HepG2 (cell line): ENCODE data around the gene C11orf24. TPM values are rescaled to one million over a fixed set of nuclear protein-coding genes. Genes with fewer than 3 reads are reported as not detected.
A peak's percentile ranks its signal among the peaks of the same experiment; 100 is the strongest.

Experiments
- CBX1 ChIP-seq: IDR thresholded peaks from one replicate; pipeline ENCODE4 v1.6.1; 2016; ENCODE audit warnings: antibody characterized with exemption, low read depth
- ESRRA ChIP-seq: sonication (generic); formaldehyde crosslinking; IDR thresholded peaks from 2 replicates; pipeline ENCODE4 v1.5.1; 2020; ENCODE audit warnings: mild to moderate bottlenecking, low read depth, missing genetic modification reagents
- GATA4 ChIP-seq: sonication (generic); IDR thresholded peaks from 2 replicates; pipeline ENCODE4 v1.6.1; 2016; ENCODE audit warnings: antibody characterized with exemption, low read depth, borderline replicate concordance
- MED13 ChIP-seq: sonication (generic); formaldehyde crosslinking; IDR thresholded peaks from 2 replicates; pipeline ENCODE4 v1.5.0; 2020; ENCODE audit warnings: missing genetic modification reagents
- NBN ChIP-seq: fragments of 450-650 bp; conservative IDR thresholded peaks from 2 replicates; pipeline ENCODE4 v1.6.1; 2017
- PAWR ChIP-seq: sonication (generic); formaldehyde crosslinking; IDR thresholded peaks from 2 replicates; pipeline ENCODE4 v1.4.0; 2020; ENCODE audit warnings: missing genetic modification reagents, mild to moderate bottlenecking, borderline replicate concordance
- SNRNP70 ChIP-seq: fragments of 200-400 bp; formaldehyde crosslinking; IDR thresholded peaks from 2 replicates; pipeline ENCODE4 v1.6.1; 2017; ENCODE audit warnings: mild to moderate bottlenecking, low read depth, low read length, moderate library complexity
- SP140L ChIP-seq: sonication (generic); formaldehyde crosslinking; IDR thresholded peaks from 2 replicates; pipeline ENCODE4 v1.4.0; 2020; ENCODE audit warnings: missing genetic modification reagents, borderline replicate concordance
- TBX2 ChIP-seq: sonication (generic); formaldehyde crosslinking; IDR thresholded peaks from 2 replicates; pipeline ENCODE4 v1.5.0; 2020; ENCODE audit warnings: missing genetic modification reagents, mild to moderate bottlenecking, borderline replicate concordance
- ZNF644 ChIP-seq: IDR thresholded peaks from 2 replicates; pipeline ENCODE4 v1.6.1; 2016; ENCODE audit warnings: low read depth
- ZNF776 ChIP-seq: sonication (generic); formaldehyde crosslinking; IDR thresholded peaks from 2 replicates; pipeline ENCODE4 v1.4.0; 2020; ENCODE audit warnings: mild to moderate bottlenecking, missing genetic modification reagents
- ZNF878 ChIP-seq: sonication (generic); formaldehyde crosslinking; IDR thresholded peaks from 2 replicates; pipeline ENCODE4 v1.8.1; 2023; ENCODE audit warnings: mild to moderate bottlenecking, missing genetic modification reagents, moderate library complexity
- polyA plus RNA-seq, 8 experiments: library from polyadenylated mRNA; depleted of rRNA in 3 of 8; stranded (reverse) in 7 of 8; unstranded in 1 of 8; fragments of >200 nt; fragmentation: Illumina TruSeq in 4 of 8; extraction: Trizol in 4 of 8; gene quantifications; 2 replicates each; pipeline versions ENCODE4 v1.2.1 to v1.2.3, GENCODE V29; 2011 to 2016; ENCODE audit warnings: low read depth in 4 of 8, missing spikeins in 1 of 8, mixed read lengths in 1 of 8; ENCODE audit not compliant: insufficient read depth in 1 of 8
- total RNA-seq, 5 experiments: library from RNA; depleted of rRNA; stranded (reverse); fragments of >200 nt; fragmentation: Illumina TruSeq; extraction: Trizol; gene quantifications; 2 replicates each; pipeline ENCODE4 v1.2.3, GENCODE V29; 2016; ENCODE audit warnings: low read depth in 1 of 5
- TF ChIP-seq, protein P1 (sequence below): sonication (generic); formaldehyde crosslinking; IDR thresholded peaks from 2 replicates; pipeline ENCODE4 v1.8.1; 2022; ENCODE audit warnings: low read depth, mild to moderate bottlenecking, missing genetic modification reagents
- TF ChIP-seq, protein P2 (sequence below): sonication (generic); formaldehyde crosslinking; IDR thresholded peaks from 2 replicates; pipeline ENCODE4 v1.5.0; 2020; ENCODE audit warnings: mild to moderate bottlenecking, missing genetic modification reagents
- TF ChIP-seq, protein P3 (sequence below): sonication (generic); formaldehyde crosslinking; IDR thresholded peaks from 2 replicates; pipeline ENCODE4 v1.5.1; 2020; ENCODE audit warnings: missing genetic modification reagents, mild to moderate bottlenecking, borderline replicate concordance
- TF ChIP-seq, protein P4 (sequence below): sonication (generic); formaldehyde crosslinking; IDR thresholded peaks from 2 replicates; pipeline ENCODE4 v1.4.0; 2020; ENCODE audit warnings: missing genetic modification reagents
- TF ChIP-seq, protein P5 (sequence below): sonication (generic); formaldehyde crosslinking; IDR thresholded peaks from 2 replicates; pipeline ENCODE4 v1.5.1; 2020; ENCODE audit warnings: mild to moderate bottlenecking, moderate library complexity, missing genetic modification reagents

C11orf24 gene
- total and polyA plus RNA-seq, 2 of the 13 experiments (the other 11 are each of a cell fraction or from before 2014, with no cell fraction given), result 52.9 to 55.5 TPM

DNA sequence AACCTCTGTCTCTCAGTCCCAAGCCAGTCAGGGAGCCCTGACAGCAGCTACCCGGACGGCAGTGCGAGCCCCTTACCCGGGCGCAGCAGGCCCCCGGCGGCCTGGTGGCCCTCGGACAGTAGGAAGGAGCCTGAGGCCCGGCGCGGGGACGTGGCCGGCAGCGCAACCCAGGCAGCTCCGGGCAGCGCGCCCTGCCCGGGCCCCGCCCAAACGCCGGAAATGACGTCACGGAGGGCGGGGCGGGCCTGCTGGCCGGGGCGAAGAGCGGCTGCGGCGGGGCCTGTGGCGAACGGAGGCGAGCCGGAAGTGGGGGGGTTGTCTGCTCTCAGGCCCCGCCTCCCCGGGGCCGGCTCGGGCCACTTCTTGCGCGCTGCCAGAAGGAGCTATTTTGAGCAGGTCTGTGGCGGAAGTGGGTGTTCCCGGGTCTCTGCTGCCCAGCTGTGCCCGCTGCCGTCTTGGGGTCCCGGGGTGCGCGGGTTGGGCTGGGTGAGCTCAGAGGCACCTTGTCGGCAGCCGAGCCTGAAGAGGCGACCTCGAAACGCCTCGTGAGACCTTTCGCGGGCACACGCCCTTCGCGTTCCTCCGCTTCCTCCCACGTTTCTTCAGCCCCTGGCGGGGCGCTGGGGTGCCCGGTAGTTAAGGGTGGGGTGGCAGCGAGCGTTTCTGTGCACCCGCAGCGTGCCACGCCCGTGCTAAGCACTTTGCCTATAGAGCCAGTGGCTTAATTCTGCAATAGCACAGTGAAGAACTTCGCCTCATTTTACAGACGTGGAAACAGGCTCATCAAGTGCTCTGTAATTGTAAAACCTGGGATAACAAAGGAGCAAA lies at the start of gene C11orf24 (continued):
- TF ChIP-seq, protein P1, sequence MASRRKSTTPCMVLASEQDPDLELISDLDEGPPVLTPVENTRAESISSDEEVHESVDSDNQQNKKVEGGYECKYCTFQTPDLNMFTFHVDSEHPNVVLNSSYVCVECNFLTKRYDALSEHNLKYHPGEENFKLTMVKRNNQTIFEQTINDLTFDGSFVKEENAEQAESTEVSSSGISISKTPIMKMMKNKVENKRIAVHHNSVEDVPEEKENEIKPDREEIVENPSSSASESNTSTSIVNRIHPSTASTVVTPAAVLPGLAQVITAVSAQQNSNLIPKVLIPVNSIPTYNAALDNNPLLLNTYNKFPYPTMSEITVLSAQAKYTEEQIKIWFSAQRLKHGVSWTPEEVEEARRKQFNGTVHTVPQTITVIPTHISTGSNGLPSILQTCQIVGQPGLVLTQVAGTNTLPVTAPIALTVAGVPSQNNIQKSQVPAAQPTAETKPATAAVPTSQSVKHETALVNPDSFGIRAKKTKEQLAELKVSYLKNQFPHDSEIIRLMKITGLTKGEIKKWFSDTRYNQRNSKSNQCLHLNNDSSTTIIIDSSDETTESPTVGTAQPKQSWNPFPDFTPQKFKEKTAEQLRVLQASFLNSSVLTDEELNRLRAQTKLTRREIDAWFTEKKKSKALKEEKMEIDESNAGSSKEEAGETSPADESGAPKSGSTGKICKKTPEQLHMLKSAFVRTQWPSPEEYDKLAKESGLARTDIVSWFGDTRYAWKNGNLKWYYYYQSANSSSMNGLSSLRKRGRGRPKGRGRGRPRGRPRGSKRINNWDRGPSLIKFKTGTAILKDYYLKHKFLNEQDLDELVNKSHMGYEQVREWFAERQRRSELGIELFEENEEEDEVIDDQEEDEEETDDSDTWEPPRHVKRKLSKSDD (CRISPR knock-in tag), result no peak; the same call in 1 of the 2 replicates
- TF ChIP-seq, protein P2, sequence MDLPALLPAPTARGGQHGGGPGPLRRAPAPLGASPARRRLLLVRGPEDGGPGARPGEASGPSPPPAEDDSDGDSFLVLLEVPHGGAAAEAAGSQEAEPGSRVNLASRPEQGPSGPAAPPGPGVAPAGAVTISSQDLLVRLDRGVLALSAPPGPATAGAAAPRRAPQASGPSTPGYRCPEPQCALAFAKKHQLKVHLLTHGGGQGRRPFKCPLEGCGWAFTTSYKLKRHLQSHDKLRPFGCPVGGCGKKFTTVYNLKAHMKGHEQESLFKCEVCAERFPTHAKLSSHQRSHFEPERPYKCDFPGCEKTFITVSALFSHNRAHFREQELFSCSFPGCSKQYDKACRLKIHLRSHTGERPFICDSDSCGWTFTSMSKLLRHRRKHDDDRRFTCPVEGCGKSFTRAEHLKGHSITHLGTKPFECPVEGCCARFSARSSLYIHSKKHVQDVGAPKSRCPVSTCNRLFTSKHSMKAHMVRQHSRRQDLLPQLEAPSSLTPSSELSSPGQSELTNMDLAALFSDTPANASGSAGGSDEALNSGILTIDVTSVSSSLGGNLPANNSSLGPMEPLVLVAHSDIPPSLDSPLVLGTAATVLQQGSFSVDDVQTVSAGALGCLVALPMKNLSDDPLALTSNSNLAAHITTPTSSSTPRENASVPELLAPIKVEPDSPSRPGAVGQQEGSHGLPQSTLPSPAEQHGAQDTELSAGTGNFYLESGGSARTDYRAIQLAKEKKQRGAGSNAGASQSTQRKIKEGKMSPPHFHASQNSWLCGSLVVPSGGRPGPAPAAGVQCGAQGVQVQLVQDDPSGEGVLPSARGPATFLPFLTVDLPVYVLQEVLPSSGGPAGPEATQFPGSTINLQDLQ (CRISPR knock-in tag), result no peak
- no peak for TF ChIP-seq PAWR (CRISPR knock-in tag)
- no peak for TF ChIP-seq CBX1
- no peak for TF ChIP-seq ESRRA (CRISPR knock-in tag)
- 0 out of 2 replicates have a peak, but pooled peaks have one; percentile 64 for TF ChIP-seq MED13 (CRISPR knock-in tag)
- no peak for TF ChIP-seq ZNF878 (CRISPR knock-in tag)
- no peak for TF ChIP-seq SP140L (CRISPR knock-in tag)
- 0 out of 2 replicates have a peak, but pooled peaks have one; percentile 35 for TF ChIP-seq TBX2
- no peak for TF ChIP-seq ZNF644 (CRISPR knock-in tag)
- TF ChIP-seq, protein P3, sequence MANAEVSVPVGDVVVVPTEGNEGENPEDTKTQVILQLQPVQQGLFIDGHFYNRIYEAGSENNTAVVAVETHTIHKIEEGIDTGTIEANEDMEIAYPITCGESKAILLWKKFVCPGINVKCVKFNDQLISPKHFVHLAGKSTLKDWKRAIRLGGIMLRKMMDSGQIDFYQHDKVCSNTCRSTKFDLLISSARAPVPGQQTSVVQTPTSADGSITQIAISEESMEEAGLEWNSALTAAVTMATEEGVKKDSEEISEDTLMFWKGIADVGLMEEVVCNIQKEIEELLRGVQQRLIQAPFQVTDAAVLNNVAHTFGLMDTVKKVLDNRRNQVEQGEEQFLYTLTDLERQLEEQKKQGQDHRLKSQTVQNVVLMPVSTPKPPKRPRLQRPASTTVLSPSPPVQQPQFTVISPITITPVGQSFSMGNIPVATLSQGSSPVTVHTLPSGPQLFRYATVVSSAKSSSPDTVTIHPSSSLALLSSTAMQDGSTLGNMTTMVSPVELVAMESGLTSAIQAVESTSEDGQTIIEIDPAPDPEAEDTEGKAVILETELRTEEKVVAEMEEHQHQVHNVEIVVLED (CRISPR knock-in tag), result peak; percentile 54; the same call in 1 of the 2 replicates
- TF ChIP-seq, protein P4, sequence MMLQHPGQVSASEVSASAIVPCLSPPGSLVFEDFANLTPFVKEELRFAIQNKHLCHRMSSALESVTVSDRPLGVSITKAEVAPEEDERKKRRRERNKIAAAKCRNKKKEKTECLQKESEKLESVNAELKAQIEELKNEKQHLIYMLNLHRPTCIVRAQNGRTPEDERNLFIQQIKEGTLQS (CRISPR knock-in tag), result peak; percentile 67; the same call in 1 of the 2 replicates
- TF ChIP-seq, protein P5, sequence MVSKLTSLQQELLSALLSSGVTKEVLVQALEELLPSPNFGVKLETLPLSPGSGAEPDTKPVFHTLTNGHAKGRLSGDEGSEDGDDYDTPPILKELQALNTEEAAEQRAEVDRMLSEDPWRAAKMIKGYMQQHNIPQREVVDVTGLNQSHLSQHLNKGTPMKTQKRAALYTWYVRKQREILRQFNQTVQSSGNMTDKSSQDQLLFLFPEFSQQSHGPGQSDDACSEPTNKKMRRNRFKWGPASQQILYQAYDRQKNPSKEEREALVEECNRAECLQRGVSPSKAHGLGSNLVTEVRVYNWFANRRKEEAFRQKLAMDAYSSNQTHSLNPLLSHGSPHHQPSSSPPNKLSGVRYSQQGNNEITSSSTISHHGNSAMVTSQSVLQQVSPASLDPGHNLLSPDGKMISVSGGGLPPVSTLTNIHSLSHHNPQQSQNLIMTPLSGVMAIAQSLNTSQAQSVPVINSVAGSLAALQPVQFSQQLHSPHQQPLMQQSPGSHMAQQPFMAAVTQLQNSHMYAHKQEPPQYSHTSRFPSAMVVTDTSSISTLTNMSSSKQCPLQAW (CRISPR knock-in tag), result peak; percentile 73
- TF ChIP-seq GATA4, result no peak
- TF ChIP-seq NBN, result no peak
- TF ChIP-seq ZNF776 (CRISPR knock-in tag), result peak; percentile 80
- TF ChIP-seq SNRNP70, result no peak
